ENCODE results near the gene CBX1.
A peak's percentile ranks its signal among the peaks of the same experiment; 100 is the strongest.

The CBX1 gene

GRCh38 chr17:48022901-48023300 is 78.4 kb downstream of the CBX1 start:
- no peak for TF ChIP-seq EZH2 (optimal IDR thresholded peaks at IDR 0.05; ENCODE audit: low read depth, low read length)
- no peak for TF ChIP-seq EZH2phosphoT487 (IDR thresholded peaks at IDR 0.05; ENCODE audit: low read length)
- H2AFZ ChIP-seq (ENCODE audit: low read length): peak overlapping the region; percentile 82
- peak overlapping the region; percentile 57; the same call in 1 of the 2 replicates for H3K4me3 ChIP-seq (ENCODE audit: low read length)

GRCh38 chr17:48021934-48022333 is 79.3 kb downstream of the CBX1 start:
- H3K9me3 ChIP-seq (replicated peaks; ENCODE audit: insufficient read depth, low read length): no peaks in the 10 kb centered on the region
- no peaks in the 10 kb centered on the region for H3K36me3 ChIP-seq (replicated peaks; ENCODE audit: insufficient read depth, low read length)
- no peak overlapping the region for H2AFZ ChIP-seq (ENCODE audit: low read length)
- no peaks in the 10 kb centered on the region for H3K27me3 ChIP-seq (replicated peaks; ENCODE audit: insufficient read depth, low read length)
- H3K79me2 ChIP-seq (ENCODE audit: low read length): no peaks in the 10 kb centered on the region
- no peaks in the 10 kb centered on the region for H3K9me2 ChIP-seq (replicated peaks; ENCODE audit: insufficient read depth, low read length)
- H3K4me3 ChIP-seq (ENCODE audit: low read length): no peak overlapping the region
- H3K9ac ChIP-seq (ENCODE audit: low read length): no peak overlapping the region
- no peak overlapping the region for H3K27ac ChIP-seq (ENCODE audit: low read length)
- TF ChIP-seq EZH2phosphoT487 (IDR thresholded peaks at IDR 0.05; ENCODE audit: low read length): no peak
- TF ChIP-seq CTCF (IDR thresholded peaks at IDR 0.05; ENCODE audit: low read length): no peak
- TF ChIP-seq EZH2 (optimal IDR thresholded peaks at IDR 0.05; ENCODE audit: low read depth, low read length): no peak
- no peak overlapping the region for H3K4me2 ChIP-seq (ENCODE audit: low read depth, low read length)
- H4K20me1 ChIP-seq (ENCODE audit: insufficient read depth, low read length): no peaks in the 10 kb centered on the region
- no peak for DNase-seq
- peaks cover 21% of the 10 kb centered on the region for H3K4me1 ChIP-seq (ENCODE audit: low read length)
- H3F3A ChIP-seq (ENCODE audit: insufficient read depth, low read length): peaks cover 28% of the 10 kb centered on the region

More at GRCh38 chr17:48022901-48023300, 78.4 kb downstream of the CBX1 start:
- Histone ChIP-seq H3K36me3 (replicated peaks; ENCODE audit: insufficient read depth, low read length) (no peaks in the 10 kb centered on the region), H3K27me3 (replicated peaks; ENCODE audit: insufficient read depth, low read length) (no peaks in the 10 kb centered on the region), H3K4me1 (ENCODE audit: low read length) (peaks cover 21% of the 10 kb centered on the region), H3K9me2 (replicated peaks; ENCODE audit: insufficient read depth, low read length) (no peaks in the 10 kb centered on the region), H3K27ac (ENCODE audit: low read length) (no peak overlapping the region), H3K9me3 (replicated peaks; ENCODE audit: insufficient read depth, low read length) (no peaks in the 10 kb centered on the region), H3F3A (ENCODE audit: insufficient read depth, low read length) (peaks cover 21% of the 10 kb centered on the region), H3K79me2 (ENCODE audit: low read length) (no peaks in the 10 kb centered on the region), H3K4me2 (ENCODE audit: low read depth, low read length) (peak overlapping the region; percentile 95; the same call in 1 of the 2 replicates), H3K9ac (ENCODE audit: low read length) (no peak overlapping the region), H4K20me1 (ENCODE audit: insufficient read depth, low read length) (no peaks in the 10 kb centered on the region)
- no peak for DNase-seq
